A549 (cell line): Measurements from ENCODE around the gene SBF2. TPM values are rescaled to one million over a fixed set of nuclear protein-coding genes. Genes with fewer than 3 reads are reported as not detected.
"Not testable (repeated sequence)": the region's sequence is repeated elsewhere in the genome, so short reads cannot be mapped to it uniquely, and the experiment has no call there.

ENCODE experiments used
- ATAC-seq, 2 experiments: fragments of 200-7000 bp in 1 of 2; fragments of >200 bp in 1 of 2; cut with Nextera tagmentation in 1 of 2; cut with Tn5 transposase in 1 of 2; 3 replicates each; pipeline versions ENCODE4 v1.8.0 to v1.9.1; 2018 to 2020; ENCODE audit warnings: mild to moderate bottlenecking in 1 of 2, moderate library complexity in 1 of 2
- CTCF ChIA-PET: fragments of 300-600 bp; sonication (Branson Sonifier 250); formaldehyde crosslinking; extraction: SDS; loops from one replicate; lab custom pipeline; 2021; ENCODE audit warnings: antibody characterized with exemption, inconsistent platforms; lab: Yijun Ruan, JAX
- POLR2A ChIA-PET: fragments of 350-600 bp; formaldehyde crosslinking; extraction: SDS; loops from one replicate; lab custom pipeline; 2021; ENCODE audit warnings: antibody characterized with exemption, inconsistent platforms; lab: Yijun Ruan, JAX
- DNase-seq, 2 experiments: peaks; one replicate each; pipeline versions ENCODE4 v3.0.0 to v3.0.0-alpha.2; 2011 to 2016; ENCODE audit warnings: low read depth in 1 of 2, low spot score in 1 of 2
- FAIRE-seq: peaks from 2 replicates; lab custom pipeline; 2011; peaks lifted over from hg19 to GRCh38; lab: Jason Lieb, UNC
- H3K27ac ChIP-seq, 2 experiments: fragments of >200 bp; sonication (Bioruptor Twin); formaldehyde crosslinking; 3 replicates each; pipeline ENCODE4 v1.5.1; 2016 to 2017
- H3K4me1 ChIP-seq: fragments of >200 bp; sonication (Bioruptor Twin); formaldehyde crosslinking; 3 replicates; pipeline ENCODE4 v1.6.1; 2016
- H3K4me2 ChIP-seq: fragments of >200 bp; sonication (Bioruptor Twin); formaldehyde crosslinking; 3 replicates; pipeline ENCODE4 v1.6.1; 2016
- H3K4me3 ChIP-seq: fragments of >200 bp; sonication (Bioruptor Twin); formaldehyde crosslinking; 3 replicates; pipeline ENCODE4 v1.5.1; 2016
- H3K9me3 ChIP-seq: fragments of >200 bp; sonication (Bioruptor Twin); formaldehyde crosslinking; 3 replicates; pipeline ENCODE4 v1.6.1; 2016
- BHLHE40 ChIP-seq: IDR thresholded peaks from 2 replicates; pipeline ENCODE4 v1.6.1; 2012; ENCODE audit warnings: low read depth, low read length, inconsistent platforms
- CHD4 ChIP-seq: fragments of 200-600 bp; sonication (generic); IDR thresholded peaks from 2 replicates; pipeline ENCODE4 v1.6.1; 2016; ENCODE audit warnings: antibody characterized with exemption, mild to moderate bottlenecking, borderline replicate concordance
- GATA3 ChIP-seq: IDR thresholded peaks from 2 replicates; pipeline ENCODE4 v1.6.1; 2012; ENCODE audit warnings: borderline replicate concordance
- HEYL ChIP-seq: fragments of 250-450 bp; sonication (Bioruptor Pico); IDR thresholded peaks from 2 replicates; pipeline ENCODE4 v1.8.0; 2021; ENCODE audit warnings: mild to moderate bottlenecking, moderate library complexity
- HOXB13 ChIP-seq: fragments of 250-450 bp; sonication (Bioruptor Pico); IDR thresholded peaks from 2 replicates; pipeline ENCODE4 v1.5.0; 2020; ENCODE audit warnings: low read depth, mild to moderate bottlenecking, moderate library complexity
- HOXB5 ChIP-seq: fragments of 250-450 bp; sonication (Bioruptor Pico); IDR thresholded peaks from 2 replicates; pipeline ENCODE4 v1.5.0; 2020; ENCODE audit warnings: mild to moderate bottlenecking, moderate library complexity
- JUN ChIP-seq, 2 experiments: fragments of >200 bp; sonication (Bioruptor Twin); formaldehyde crosslinking; IDR thresholded peaks; 2 replicates in 1 of 2; 3 replicates in 1 of 2; pipeline ENCODE4 v1.6.1; 2016 to 2017
- KDM1A ChIP-seq: fragments of 200-600 bp; sonication (generic); IDR thresholded peaks from 2 replicates; pipeline ENCODE4 v1.6.1; 2016; ENCODE audit warnings: low read depth, mild to moderate bottlenecking
- POLR2AphosphoS2 ChIP-seq: conservative IDR thresholded peaks from 2 replicates; pipeline ENCODE4 v1.6.1; 2012; ENCODE audit warnings: low read length, improper control_type of control experiment, inconsistent platforms
- RNF2 ChIP-seq: fragments of 200-600 bp; sonication (generic); IDR thresholded peaks from 2 replicates; pipeline ENCODE4 v1.6.1; 2016; ENCODE audit warnings: low read depth, mild to moderate bottlenecking, antibody characterized with exemption, moderate library complexity, borderline replicate concordance
- ZNF302 ChIP-seq: fragments of 250-450 bp; sonication (Bioruptor Pico); IDR thresholded peaks from 2 replicates; pipeline ENCODE4 v1.9.0; 2021; ENCODE audit warnings: inconsistent platforms, mild to moderate bottlenecking, moderate library complexity
- ZSCAN20 ChIP-seq: fragments of 250-450 bp; sonication (Bioruptor Pico); IDR thresholded peaks from 2 replicates; pipeline ENCODE4 v1.8.0; 2022; ENCODE audit warnings: mild to moderate bottlenecking, moderate library complexity
- WGBS: methylation state at CpG from one replicate; pipeline ENCODE4 v1.1.6; 2017; ENCODE audit errors: missing lambda C conversion rate; 5-methylcytosine and 5-hydroxymethylcytosine counted together
- polyA plus RNA-seq, 4 experiments: library from polyadenylated mRNA; depleted of rRNA in 3 of 4; stranded (reverse); fragments of >200 nt; fragmentation: RNase III in 1 of 4; extraction: RNeasy Plus Mini Kit Qiagen cat#74134 plus additional on column Dnase treatment in 1 of 4; gene quantifications; 2 replicates in 3 of 4; 3 replicates in 1 of 4; pipeline ENCODE4 v1.2.3, GENCODE V29; 2011 to 2017
- TF ChIP-seq, protein P1 (sequence below): fragments of >200 bp; sonication (Bioruptor Twin); formaldehyde crosslinking; IDR thresholded peaks from 3 replicates; pipeline ENCODE4 v1.6.1; 2016
- TF ChIP-seq, protein P2 (sequence below): fragments of 150-350 bp; IDR thresholded peaks from 2 replicates; pipeline ENCODE4 v1.6.1; 2014; ENCODE audit warnings: low read depth, mild to moderate bottlenecking, low read length
- TF ChIP-seq, protein P3 (sequence below): fragments of 200-600 bp; sonication (generic); IDR thresholded peaks from 2 replicates; pipeline ENCODE4 v1.6.1; 2016; ENCODE audit warnings: antibody characterized with exemption, mild to moderate bottlenecking, moderate library complexity
- TF ChIP-seq, protein P4 (sequence below): IDR thresholded peaks from 2 replicates; pipeline ENCODE4 v1.6.1; 2012

The SBF2 gene
- polyA plus RNA-seq, 2 of the 4 experiments (the other 2 are of a cell fraction), result 11.1 to 49.6 TPM

DNA sequence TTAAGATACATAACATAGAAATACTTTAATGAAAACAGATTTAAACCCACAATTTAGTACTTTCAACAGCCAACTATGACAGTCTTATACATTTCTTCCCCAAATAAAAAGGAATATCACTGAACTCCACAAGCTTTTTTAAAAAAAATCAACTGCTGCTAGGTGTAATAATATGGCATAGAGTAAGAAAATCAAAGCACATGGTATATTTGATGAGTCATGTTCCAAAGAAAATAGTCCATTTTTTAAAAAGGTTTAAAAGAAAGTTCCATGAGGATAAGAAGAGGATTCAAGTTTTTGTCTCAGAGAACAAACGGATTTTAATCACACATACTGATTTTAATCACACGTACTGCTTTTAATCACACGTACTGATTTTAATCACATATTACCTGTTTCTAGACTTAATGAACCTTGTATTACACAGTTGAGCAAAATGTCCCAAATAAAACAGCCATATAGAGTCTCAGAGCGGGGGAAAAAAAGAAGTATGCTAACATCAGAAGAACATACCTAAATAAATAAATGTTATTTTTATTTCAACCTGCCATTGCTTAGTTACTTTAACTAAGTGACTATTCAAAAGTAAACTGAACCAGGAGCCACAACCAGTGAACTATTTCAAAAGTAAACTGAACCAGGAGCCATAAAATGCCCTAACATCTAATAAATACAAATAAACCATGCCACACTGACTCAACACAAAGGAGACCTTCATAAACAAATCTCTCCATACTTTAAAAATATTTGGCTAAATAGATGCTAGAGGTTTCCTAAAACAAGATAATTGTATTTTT, 198.4 kb downstream of the SBF2 start (continued):
- TF ChIP-seq BHLHE40, result no peak
- TF ChIP-seq, protein P1, sequence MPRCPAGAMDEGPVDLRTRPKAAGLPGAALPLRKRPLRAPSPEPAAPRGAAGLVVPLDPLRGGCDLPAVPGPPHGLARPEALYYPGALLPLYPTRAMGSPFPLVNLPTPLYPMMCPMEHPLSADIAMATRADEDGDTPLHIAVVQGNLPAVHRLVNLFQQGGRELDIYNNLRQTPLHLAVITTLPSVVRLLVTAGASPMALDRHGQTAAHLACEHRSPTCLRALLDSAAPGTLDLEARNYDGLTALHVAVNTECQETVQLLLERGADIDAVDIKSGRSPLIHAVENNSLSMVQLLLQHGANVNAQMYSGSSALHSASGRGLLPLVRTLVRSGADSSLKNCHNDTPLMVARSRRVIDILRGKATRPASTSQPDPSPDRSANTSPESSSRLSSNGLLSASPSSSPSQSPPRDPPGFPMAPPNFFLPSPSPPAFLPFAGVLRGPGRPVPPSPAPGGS, result no peak
- TF ChIP-seq, all 56 proteins: peak for 3

DNA sequence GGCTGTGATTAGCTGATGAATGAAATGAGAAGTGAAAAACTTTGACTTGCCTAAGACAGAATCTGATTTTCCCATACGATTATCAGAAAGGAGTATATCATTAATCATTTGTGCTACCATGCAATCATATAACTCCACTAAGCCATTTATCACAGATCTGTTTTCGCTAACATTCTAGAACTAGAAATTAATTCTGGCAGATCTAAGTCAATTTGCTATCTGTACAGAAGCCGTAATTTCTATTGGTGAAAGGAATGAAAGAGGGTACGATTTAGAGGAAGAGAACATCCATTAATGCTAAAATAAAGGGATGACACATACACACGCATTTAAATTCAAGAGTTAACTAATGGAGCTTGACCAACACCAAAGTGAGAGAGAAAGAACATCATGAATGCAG, 201.6 kb downstream of the SBF2 start:
- no peak overlapping the region for H3K4me3 ChIP-seq
- ChIA-PET POLR2A (no interaction called here), CTCF (no interaction called here)
- H3K9me3 ChIP-seq, result no peaks in the 10 kb centered on the region
- WGBS, result 91% methylated on average over 5 of the region's 5 CpGs
- TF ChIP-seq POLR2AphosphoS2 (no peak), HOXB5 (CRISPR knock-in tag) (no peak), HOXB13 (CRISPR knock-in tag) (no peak), ZSCAN20 (no peak), JUN (IDR thresholded peaks at IDR 0.05) (no peak), KDM1A (no peak)
- TF ChIP-seq, protein P2, sequence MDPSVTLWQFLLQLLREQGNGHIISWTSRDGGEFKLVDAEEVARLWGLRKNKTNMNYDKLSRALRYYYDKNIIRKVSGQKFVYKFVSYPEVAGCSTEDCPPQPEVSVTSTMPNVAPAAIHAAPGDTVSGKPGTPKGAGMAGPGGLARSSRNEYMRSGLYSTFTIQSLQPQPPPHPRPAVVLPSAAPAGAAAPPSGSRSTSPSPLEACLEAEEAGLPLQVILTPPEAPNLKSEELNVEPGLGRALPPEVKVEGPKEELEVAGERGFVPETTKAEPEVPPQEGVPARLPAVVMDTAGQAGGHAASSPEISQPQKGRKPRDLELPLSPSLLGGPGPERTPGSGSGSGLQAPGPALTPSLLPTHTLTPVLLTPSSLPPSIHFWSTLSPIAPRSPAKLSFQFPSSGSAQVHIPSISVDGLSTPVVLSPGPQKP, result no peak
- FAIRE-seq, result no peak
- H3K4me2 ChIP-seq, result no peak overlapping the region
- no peak for ATAC-seq
- H3K4me1 ChIP-seq, result peaks cover 13% of the 10 kb centered on the region
- DNase-seq, result no peak
- no peak overlapping the region for H3K27ac ChIP-seq

DNA sequence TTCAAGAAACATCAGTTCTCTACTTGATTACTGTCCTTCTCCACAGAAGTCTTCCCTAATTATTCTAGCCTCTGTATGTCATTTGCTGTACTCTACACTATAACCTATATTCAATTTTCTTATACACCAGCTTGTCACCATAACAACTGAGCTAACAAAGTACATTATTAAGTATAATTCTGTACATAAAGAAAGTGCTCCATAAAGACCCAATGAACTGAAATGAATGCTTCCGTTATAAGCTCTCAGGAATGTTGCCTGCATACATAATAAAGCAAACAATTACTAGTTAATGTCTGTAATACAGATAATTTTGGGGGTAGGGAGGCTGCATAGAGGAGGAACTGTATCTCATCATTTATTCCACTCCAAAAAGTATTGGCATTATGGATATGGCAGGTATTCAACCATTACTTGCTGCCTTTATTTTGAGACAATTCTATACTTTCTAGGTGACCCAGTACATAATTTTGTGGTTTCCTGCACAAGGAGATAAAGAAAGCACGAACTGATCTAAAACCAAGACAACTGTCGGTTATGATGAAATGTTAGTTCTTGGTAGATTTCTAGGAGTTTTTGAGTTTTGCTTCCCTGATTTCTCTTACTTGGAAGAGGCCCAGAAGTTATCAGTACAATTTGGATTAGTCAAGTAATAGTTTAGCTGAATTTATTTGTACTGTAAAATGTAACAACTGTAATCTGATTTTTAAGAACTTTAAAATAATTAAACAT, 202.5 kb downstream of the SBF2 start:
- no peak overlapping the region for H3K27ac ChIP-seq
- TF ChIP-seq ZNF302, result no peak
- no peak for TF ChIP-seq JUN (IDR thresholded peaks at IDR 0.05)
- no peak for TF ChIP-seq RNF2
- no peak for TF ChIP-seq CHD4
- TF ChIP-seq HOXB13 (CRISPR knock-in tag), result no peak
- TF ChIP-seq GATA3, result no peak
- TF ChIP-seq HEYL, result no peak
- TF ChIP-seq, protein P3, sequence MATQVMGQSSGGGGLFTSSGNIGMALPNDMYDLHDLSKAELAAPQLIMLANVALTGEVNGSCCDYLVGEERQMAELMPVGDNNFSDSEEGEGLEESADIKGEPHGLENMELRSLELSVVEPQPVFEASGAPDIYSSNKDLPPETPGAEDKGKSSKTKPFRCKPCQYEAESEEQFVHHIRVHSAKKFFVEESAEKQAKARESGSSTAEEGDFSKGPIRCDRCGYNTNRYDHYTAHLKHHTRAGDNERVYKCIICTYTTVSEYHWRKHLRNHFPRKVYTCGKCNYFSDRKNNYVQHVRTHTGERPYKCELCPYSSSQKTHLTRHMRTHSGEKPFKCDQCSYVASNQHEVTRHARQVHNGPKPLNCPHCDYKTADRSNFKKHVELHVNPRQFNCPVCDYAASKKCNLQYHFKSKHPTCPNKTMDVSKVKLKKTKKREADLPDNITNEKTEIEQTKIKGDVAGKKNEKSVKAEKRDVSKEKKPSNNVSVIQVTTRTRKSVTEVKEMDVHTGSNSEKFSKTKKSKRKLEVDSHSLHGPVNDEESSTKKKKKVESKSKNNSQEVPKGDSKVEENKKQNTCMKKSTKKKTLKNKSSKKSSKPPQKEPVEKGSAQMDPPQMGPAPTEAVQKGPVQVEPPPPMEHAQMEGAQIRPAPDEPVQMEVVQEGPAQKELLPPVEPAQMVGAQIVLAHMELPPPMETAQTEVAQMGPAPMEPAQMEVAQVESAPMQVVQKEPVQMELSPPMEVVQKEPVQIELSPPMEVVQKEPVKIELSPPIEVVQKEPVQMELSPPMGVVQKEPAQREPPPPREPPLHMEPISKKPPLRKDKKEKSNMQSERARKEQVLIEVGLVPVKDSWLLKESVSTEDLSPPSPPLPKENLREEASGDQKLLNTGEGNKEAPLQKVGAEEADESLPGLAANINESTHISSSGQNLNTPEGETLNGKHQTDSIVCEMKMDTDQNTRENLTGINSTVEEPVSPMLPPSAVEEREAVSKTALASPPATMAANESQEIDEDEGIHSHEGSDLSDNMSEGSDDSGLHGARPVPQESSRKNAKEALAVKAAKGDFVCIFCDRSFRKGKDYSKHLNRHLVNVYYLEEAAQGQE, result no peak
- TF ChIP-seq, protein P2, result no peak
- TF ChIP-seq, protein P4, sequence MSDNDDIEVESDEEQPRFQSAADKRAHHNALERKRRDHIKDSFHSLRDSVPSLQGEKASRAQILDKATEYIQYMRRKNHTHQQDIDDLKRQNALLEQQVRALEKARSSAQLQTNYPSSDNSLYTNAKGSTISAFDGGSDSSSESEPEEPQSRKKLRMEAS, result no peak
- H3K9me3 ChIP-seq, result no peaks in the 10 kb centered on the region
- FAIRE-seq, result no peak
- peaks cover 13% of the 10 kb centered on the region for H3K4me1 ChIP-seq
- H3K4me3 ChIP-seq, result no peak overlapping the region
- WGBS, result 86% methylated on average over 3 of the region's 3 CpGs
- ChIA-PET POLR2A (no interaction called here), CTCF (interaction anchor here (0.8 to 1.7 kb wide), 3 partner anchors 15 to 449 kb away, joined by 3 to 5 read pairs (median 4); partner anchors contain the start of genes ADM and RNF141)
- ATAC-seq, result no peak
- H3K4me2 ChIP-seq, result no peak overlapping the region
- no peak for DNase-seq

DNA sequence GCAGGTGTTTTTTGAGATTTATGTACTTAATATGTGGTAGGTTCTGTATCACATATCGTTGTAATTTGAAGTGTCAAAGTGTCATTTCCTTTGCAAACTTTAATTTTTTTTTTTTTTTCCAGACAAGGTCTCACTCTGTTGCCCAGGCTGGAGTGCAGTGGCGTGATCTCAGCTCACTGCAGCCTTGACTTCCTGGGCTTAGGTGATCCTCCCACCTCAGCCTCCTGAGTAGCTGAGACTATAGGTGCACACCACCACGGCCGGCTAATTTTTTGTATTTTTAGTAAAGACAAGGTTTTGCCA, 206.1 kb downstream of the SBF2 start:
- WGBS, result 86% methylated on average over 4 of the region's 4 CpGs
- not testable (repeated sequence) for H3K27ac ChIP-seq, ATAC-seq, H3K9me3 ChIP-seq, H3K4me2 ChIP-seq, H3K4me3 ChIP-seq, FAIRE-seq, H3K4me1 ChIP-seq, DNase-seq
- ChIA-PET CTCF (interaction anchor here (0.8 to 1.1 kb wide), 2 partner anchors 12 to 15 kb away, joined by 3 to 5 read pairs; no protein-coding TSS in a partner anchor), POLR2A (interaction anchor here (0.6 kb wide), 1 partner anchor 53 kb away, joined by 3 read pairs; no protein-coding TSS in a partner anchor)
